MM.1S (cell line): ENCODE measurements around the gene STK38L.

ENCODE experiments used
- DNase-seq: peaks from one replicate; pipeline ENCODE4 v3.0.0-alpha.2; 2015
- H2AFZ ChIP-seq: fragments of 300-600 bp; sonication (generic); 2 replicates; pipeline ENCODE4 v1.6.0; 2016; ENCODE audit warnings: antibody characterized with exemption, low read length
- H3F3A ChIP-seq: fragments of 300-600 bp; sonication (generic); 2 replicates; pipeline ENCODE4 v1.6.1; 2016; ENCODE audit warnings: mild to moderate bottlenecking, antibody characterized with exemption, low read length, moderate library complexity, mixed read lengths; ENCODE audit not compliant: insufficient read depth
- H3K27ac ChIP-seq: fragments of 300-600 bp; sonication (generic); 2 replicates; pipeline ENCODE4 v1.5.1; 2016; ENCODE audit warnings: mild to moderate bottlenecking, low read length
- H3K27me3 ChIP-seq: fragments of 300-600 bp; sonication (generic); replicated peaks from 2 replicates; pipeline ENCODE4 v1.6.0; 2016; ENCODE audit warnings: low read length; ENCODE audit not compliant: insufficient read depth
- H3K36me3 ChIP-seq: fragments of 300-600 bp; sonication (generic); replicated peaks from 2 replicates; pipeline ENCODE4 v1.6.1; 2016; ENCODE audit warnings: mild to moderate bottlenecking, low read length, mixed read lengths; ENCODE audit not compliant: insufficient read depth
- H3K4me1 ChIP-seq: fragments of 300-600 bp; sonication (generic); 2 replicates; pipeline ENCODE4 v1.6.1; 2016; ENCODE audit warnings: low read length, mixed read lengths
- H3K4me2 ChIP-seq: fragments of 300-600 bp; sonication (generic); 2 replicates; pipeline ENCODE4 v1.6.0; 2016; ENCODE audit warnings: low read depth, low read length
- H3K4me3 ChIP-seq: fragments of 300-600 bp; sonication (generic); 2 replicates; pipeline ENCODE4 v1.5.1; 2016; ENCODE audit warnings: low read length, mixed read lengths
- H3K79me2 ChIP-seq: fragments of 300-600 bp; sonication (generic); 2 replicates; pipeline ENCODE4 v1.6.1; 2016; ENCODE audit warnings: mixed run types, low read length, mixed read lengths
- H3K9ac ChIP-seq: fragments of 300-600 bp; sonication (generic); 2 replicates; pipeline ENCODE4 v1.6.1; 2016; ENCODE audit warnings: low read length, mixed read lengths
- H3K9me2 ChIP-seq: fragments of 300-600 bp; sonication (generic); replicated peaks from 2 replicates; pipeline ENCODE4 v1.6.1; 2016; ENCODE audit warnings: mild to moderate bottlenecking, low read length, mixed read lengths; ENCODE audit not compliant: insufficient read depth
- H3K9me3 ChIP-seq: fragments of 300-600 bp; sonication (generic); replicated peaks from 2 replicates; pipeline ENCODE4 v1.6.1; 2016; ENCODE audit warnings: mild to moderate bottlenecking, low read length, mixed read lengths; ENCODE audit not compliant: insufficient read depth
- H4K20me1 ChIP-seq: fragments of 300-600 bp; sonication (generic); 2 replicates; pipeline ENCODE4 v1.6.1; 2016; ENCODE audit warnings: mild to moderate bottlenecking, low read length, moderate library complexity, mixed read lengths; ENCODE audit not compliant: insufficient read depth
- EZH2 ChIP-seq: fragments of 300-600 bp; sonication (generic); optimal IDR thresholded peaks from 2 replicates; pipeline ENCODE3; 2017; ENCODE audit warnings: low read depth, mild to moderate bottlenecking, antibody characterized with exemption, low read length, mixed read lengths
- EZH2phosphoT487 ChIP-seq: fragments of 300-600 bp; sonication (generic); IDR thresholded peaks from 2 replicates; pipeline ENCODE4 v1.6.1; 2018; ENCODE audit warnings: antibody characterized with exemption, low read length
- TF ChIP-seq, protein P1 (sequence below): fragments of 300-600 bp; sonication (generic); IDR thresholded peaks from 2 replicates; pipeline ENCODE4 v1.5.1; 2016; ENCODE audit warnings: antibody characterized with exemption, low read length, mixed read lengths

The STK38L gene

GRCh38 chr12:27236498-27236897 is 7.6 kb upstream of the STK38L start:
- Histone ChIP-seq H3K36me3 (no peaks in the 10 kb centered on the region), H4K20me1 (no peaks in the 10 kb centered on the region), H3K9me3 (no peaks in the 10 kb centered on the region), H3K79me2 (no peaks in the 10 kb centered on the region), H3K4me2 (no peak overlapping the region), H3K27ac (no peak overlapping the region), H3K9me2 (no peaks in the 10 kb centered on the region), H3K9ac (no peak overlapping the region), H3K4me1 (peaks cover 38% of the 10 kb centered on the region), H3K4me3 (no peak overlapping the region), H2AFZ (no peak overlapping the region), H3K27me3 (no peaks in the 10 kb centered on the region), H3F3A (peaks cover 18% of the 10 kb centered on the region)
- TF ChIP-seq EZH2 = no peak
- TF ChIP-seq EZH2phosphoT487 = no peak
- TF ChIP-seq, protein P1, sequence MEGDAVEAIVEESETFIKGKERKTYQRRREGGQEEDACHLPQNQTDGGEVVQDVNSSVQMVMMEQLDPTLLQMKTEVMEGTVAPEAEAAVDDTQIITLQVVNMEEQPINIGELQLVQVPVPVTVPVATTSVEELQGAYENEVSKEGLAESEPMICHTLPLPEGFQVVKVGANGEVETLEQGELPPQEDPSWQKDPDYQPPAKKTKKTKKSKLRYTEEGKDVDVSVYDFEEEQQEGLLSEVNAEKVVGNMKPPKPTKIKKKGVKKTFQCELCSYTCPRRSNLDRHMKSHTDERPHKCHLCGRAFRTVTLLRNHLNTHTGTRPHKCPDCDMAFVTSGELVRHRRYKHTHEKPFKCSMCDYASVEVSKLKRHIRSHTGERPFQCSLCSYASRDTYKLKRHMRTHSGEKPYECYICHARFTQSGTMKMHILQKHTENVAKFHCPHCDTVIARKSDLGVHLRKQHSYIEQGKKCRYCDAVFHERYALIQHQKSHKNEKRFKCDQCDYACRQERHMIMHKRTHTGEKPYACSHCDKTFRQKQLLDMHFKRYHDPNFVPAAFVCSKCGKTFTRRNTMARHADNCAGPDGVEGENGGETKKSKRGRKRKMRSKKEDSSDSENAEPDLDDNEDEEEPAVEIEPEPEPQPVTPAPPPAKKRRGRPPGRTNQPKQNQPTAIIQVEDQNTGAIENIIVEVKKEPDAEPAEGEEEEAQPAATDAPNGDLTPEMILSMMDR = no peak
- DNase-seq = no peak

GRCh38 chr12:27237790-27238771 is 6.0 kb upstream of the STK38L start:
- peak; percentile 38 for DNase-seq
- peaks cover 19% of the 10 kb centered on the region for H3F3A ChIP-seq
- H3K9me3 ChIP-seq = no peaks in the 10 kb centered on the region
- no peaks in the 10 kb centered on the region for H4K20me1 ChIP-seq
- peak overlapping the region; percentile 31 for H2AFZ ChIP-seq
- H3K4me2 ChIP-seq = peak overlapping the region; percentile 56
- no peak for TF ChIP-seq EZH2
- TF ChIP-seq, protein P1 = no peak
- TF ChIP-seq EZH2phosphoT487 = no peak
- H3K9me2 ChIP-seq = no peaks in the 10 kb centered on the region
- H3K4me1 ChIP-seq = peaks cover 38% of the 10 kb centered on the region
- H3K79me2 ChIP-seq = no peaks in the 10 kb centered on the region
- H3K36me3 ChIP-seq = no peaks in the 10 kb centered on the region
- H3K27ac ChIP-seq = peak overlapping the region; percentile 78
- H3K27me3 ChIP-seq = no peaks in the 10 kb centered on the region
- H3K4me3 ChIP-seq = peak overlapping the region; percentile 18; the same call in 1 of the 2 replicates
- H3K9ac ChIP-seq = peak overlapping the region; percentile 36; the same call in 1 of the 2 replicates

DNA sequence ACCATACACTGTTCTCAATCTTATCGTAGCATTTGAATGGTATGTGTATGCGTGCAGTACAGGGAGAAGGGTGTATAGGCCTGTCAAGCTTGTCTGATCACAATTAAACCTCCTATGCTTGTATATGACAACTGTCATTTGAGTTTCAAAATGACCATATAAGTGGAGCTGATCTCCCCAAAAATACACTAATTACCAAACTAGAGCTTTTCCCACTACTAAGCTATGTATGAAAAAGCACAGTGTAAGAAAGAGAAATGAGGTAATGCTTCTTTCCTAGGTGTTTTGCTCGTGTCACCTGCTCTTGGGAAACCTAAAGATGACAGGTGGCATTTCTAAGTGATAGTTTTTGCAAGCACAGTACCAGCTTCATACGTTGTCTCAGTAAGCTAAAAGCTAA is 1.1 kb upstream of the STK38L start:
- Histone ChIP-seq H3K27me3 (no peaks in the 10 kb centered on the region), H3K4me3 (no peak overlapping the region), H2AFZ (no peak overlapping the region), H3K9ac (no peak overlapping the region), H3K9me3 (no peaks in the 10 kb centered on the region), H3K9me2 (no peaks in the 10 kb centered on the region), H3K27ac (no peak overlapping the region), H3K36me3 (no peaks in the 10 kb centered on the region), H3K4me1 (peaks cover 30% of the 10 kb centered on the region), H3K79me2 (peaks cover 39% of the 10 kb centered on the region), H3F3A (peaks cover 24% of the 10 kb centered on the region), H4K20me1 (no peaks in the 10 kb centered on the region), H3K4me2 (no peak overlapping the region)
- TF ChIP-seq EZH2 (no peak), EZH2phosphoT487 (no peak)
- TF ChIP-seq, protein P1 = no peak
- no peak for DNase-seq
